NCI-H345 treated with DMSO at 0.1 percent for 48 hours (cell line): ENCODE results near the gene SLC36A1.

Source experiments
- DNase-seq: peaks from one replicate; lab custom pipeline; 2025; ENCODE audit not compliant: unreplicated experiment; lab: John Stamatoyannopoulos, UW

Gene SLC36A1

GRCh38 chr5:151531581-151531980, 84.2 kb downstream of the SLC36A1 start:
- no peak for DNase-seq

GRCh38 chr5:151532416-151532815, 85.0 kb downstream of the SLC36A1 start:
- DNase-seq: no peak

GRCh38 chr5:151534350-151534749, 86.9 kb downstream of the SLC36A1 start:
- no peak for DNase-seq

GRCh38 chr5:151537044-151537443, 89.6 kb downstream of the SLC36A1 start:
- no peak for DNase-seq

- DNase-seq: no peak
Measured at GRCh38 chr5:151541571-151541970, 94.2 kb downstream of the SLC36A1 start.
